HG02798 (cell line): ENCODE results near the gene SHOC2.

Experiments used
- ATAC-seq: cut with Tn5 transposase; IDR thresholded peaks from one replicate; pipeline ENCODE4 v1.9.1; 2021; ENCODE audit warnings: mild to moderate bottlenecking; ENCODE audit not compliant: unreplicated experiment, poor library complexity

SHOC2 gene

DNA sequence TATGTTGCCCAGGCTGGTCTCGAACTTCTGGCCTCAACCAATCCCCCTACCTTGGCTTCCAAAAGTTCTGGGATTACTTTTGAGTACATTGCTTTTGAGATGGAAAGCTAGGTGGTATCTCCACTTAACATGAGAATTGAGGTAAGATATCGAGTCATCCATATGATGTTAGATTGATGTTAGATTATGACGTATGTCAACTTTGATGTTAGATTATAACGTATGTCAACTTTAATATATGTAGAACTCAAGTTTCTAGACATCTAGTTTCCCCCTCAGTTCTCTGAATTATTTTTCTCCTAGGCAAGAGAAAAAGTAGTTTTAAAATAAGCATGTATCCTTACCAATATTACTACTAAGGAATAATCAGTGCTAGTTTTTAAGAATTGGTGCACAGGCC lies 20.0 kb downstream of the SHOC2 start:
- no peak for ATAC-seq

- no peak for ATAC-seq
Observed at GRCh38 chr10:110944792-110945396, 25.5 kb downstream of the SHOC2 start.

GRCh38 chr10:110946496-110946895 lies 27.1 kb downstream of the SHOC2 start:
- no peak for ATAC-seq

GRCh38 chr10:110947061-110947595 lies 27.7 kb downstream of the SHOC2 start:
- no peak for ATAC-seq

DNA sequence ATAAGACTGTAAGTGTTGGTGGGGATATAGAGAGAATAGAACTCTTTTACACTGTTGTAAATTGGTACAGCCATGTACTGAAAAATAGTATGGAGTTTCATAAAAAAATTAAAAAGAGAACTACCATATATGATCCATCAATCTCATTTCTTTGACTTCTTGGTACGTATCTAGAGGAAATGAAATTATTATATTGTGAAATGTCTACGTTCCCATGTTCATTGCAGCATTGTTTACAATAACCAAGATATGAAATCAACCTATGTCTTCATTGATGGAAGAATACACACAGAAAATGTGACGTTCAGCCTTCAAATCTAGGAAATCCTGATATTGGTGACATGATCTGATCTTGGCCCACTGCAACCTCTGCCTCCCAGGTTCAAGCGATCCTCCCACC lies 32.0 kb downstream of the SHOC2 start:
- no peak for ATAC-seq

GRCh38 chr10:110957606-110958005 lies 38.2 kb downstream of the SHOC2 start:
- ATAC-seq = no peak

DNA sequence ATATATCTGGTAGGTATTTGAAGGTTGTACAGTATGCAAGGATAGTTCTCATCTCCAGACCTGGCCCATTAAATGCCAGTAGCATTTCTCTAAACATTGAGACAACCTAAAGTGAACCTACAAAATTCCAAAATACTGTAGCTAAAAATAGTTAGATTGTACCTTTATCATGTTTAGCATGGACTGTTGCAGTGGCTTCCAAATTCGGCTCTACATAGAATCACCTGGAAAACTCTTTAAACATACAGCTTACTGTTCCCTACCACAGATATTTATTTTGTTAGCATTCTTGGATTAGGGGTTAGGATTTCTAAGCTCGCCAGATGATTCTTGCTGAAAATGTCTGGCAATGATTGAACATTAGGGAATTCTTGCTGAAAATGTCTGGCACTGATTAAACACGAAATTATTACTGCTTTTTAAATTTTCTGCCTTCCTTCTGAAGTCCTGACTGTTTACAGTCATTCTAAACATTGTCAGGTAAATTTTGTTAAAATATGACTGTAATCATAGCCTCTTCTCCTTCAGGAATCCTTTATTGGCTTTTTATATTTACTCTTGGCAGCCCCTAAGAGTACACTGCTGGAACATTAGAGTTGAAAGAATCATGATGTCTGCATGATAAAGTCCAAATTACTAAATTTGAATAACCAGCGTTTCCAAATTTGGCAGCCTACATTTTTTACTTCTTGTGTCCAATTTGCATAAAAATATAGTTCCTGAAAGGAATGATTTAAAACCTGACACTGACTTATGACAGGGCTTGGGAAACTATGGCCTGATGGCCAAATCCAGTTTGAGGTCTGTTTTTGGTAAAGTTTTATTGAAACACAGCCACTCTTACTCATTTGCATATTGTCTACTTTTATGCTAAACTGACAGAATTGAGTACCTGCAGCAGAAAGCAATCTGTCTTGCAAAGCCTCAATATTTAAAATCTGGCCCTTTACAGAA lies 40.3 kb downstream of the SHOC2 start:
- no peak for ATAC-seq

DNA sequence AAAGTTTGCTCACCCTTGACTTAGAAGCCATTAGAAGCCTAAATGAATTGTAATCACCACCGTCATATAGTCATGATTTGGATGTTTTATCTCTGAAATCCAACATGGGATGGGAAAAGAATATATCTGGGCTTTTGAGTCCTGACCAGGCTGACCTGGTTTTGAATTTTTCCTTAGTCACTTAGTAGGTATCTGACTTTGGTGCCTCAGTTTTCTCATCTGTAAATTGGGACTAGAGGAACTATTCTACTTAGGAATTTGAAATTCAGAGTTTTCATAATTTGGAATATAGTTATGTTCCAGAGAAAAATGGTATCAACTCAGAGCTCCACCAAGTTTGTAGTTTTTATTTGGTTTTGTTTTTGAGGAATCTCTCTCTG lies 40.9 kb downstream of the SHOC2 start:
- no peak for ATAC-seq

DNA sequence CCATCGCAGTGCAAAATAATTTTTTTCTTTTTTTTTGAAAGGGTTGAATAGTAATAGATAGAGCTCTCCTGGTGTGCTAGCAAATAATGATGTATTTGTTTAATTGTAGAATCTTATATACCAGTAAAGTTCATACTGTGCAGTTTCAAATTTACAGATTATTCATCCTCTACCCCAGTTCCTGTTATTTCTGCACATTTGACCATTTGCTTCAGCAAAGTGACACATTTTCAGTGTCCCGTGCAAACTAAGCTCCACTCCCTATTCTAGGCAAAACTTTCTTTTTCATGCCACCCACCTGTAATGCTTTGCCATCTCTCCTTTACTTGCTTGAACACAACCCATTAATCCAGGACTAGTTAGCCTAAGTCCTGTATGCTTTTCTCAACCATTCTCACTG lies 43.0 kb downstream of the SHOC2 start:
- no peak for ATAC-seq

- no peak for ATAC-seq
Observed at GRCh38 chr10:110963162-110963561, 43.8 kb downstream of the SHOC2 start.

GRCh38 chr10:110964681-110965080 lies 45.3 kb downstream of the SHOC2 start:
- ATAC-seq = no peak

DNA sequence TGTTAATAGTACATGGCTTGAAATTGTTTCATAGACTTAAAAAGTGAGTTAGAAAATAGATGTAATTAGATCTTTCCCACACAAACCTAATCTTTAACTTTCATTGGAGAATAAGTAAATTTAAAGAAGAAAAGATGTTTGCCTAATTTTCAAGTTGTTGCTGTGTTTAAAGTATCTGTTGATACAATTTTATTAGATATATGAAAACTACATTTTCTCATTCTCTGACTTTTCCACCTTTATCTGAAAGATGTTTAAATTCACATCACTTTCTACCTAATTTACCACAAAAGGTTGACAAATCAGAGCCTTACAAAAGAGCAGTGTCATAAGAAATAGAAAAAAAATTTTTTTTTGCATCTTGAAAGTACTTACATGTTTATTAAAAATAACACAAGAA lies 45.8 kb downstream of the SHOC2 start:
- no peak for ATAC-seq

GRCh38 chr10:110966146-110966545 lies 46.7 kb downstream of the SHOC2 start:
- ATAC-seq = no peak

GRCh38 chr10:110967009-110967630 lies 47.7 kb downstream of the SHOC2 start:
- peak; percentile 41 for ATAC-seq

GRCh38 chr10:110967645-110968044 lies 48.2 kb downstream of the SHOC2 start:
- ATAC-seq = peak; percentile 59

- no peak for ATAC-seq
Observed at GRCh38 chr10:110969183-110969582, 49.8 kb downstream of the SHOC2 start.

DNA sequence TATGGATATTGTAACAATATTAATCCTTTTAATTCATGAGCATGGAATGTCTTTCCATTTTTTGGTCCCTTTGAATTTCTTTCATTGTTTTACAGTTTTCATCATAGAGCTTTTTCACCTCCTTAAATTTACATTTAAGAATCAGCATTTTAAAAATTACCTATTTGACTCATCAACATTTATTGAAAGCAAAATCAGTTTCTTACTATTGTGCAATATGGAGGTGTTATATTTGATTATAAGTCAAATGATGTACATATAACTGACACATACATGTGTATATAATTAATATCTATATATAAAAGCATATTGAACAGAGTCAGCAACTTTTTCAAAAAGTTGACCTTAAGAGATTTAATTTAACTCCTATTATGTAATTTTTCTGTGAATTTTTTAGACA lies 52.2 kb downstream of the SHOC2 start:
- ATAC-seq = no peak

GRCh38 chr10:110972231-110973134 lies 53.1 kb downstream of the SHOC2 start:
- ATAC-seq = no peak

DNA sequence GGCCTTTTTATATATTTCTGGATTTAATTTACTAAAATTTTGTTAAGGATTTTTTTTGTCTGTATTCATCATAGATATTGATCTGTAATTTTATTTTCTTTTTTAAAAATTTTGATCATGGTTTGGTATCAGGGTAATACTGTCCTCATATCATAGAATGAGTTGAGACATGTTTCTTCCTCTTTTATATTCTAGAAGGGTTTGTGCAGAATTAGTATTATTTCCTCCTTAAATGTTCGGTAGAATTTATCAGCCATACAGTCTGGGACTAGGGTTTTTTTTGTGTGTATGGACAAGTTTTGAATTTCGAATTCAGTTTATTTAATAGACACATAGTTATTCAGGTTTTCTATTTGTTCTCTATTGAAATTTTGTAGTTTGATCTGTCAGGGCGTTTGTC lies 54.0 kb downstream of the SHOC2 start:
- ATAC-seq = no peak

GRCh38 chr10:110976577-110976976 lies 57.2 kb downstream of the SHOC2 start:
- ATAC-seq = no peak
